CD4-positive, alpha-beta T cell (primary cell): ENCODE data around the gene AGT. TPM values are rescaled to one million over a fixed set of nuclear protein-coding genes. Genes with fewer than 3 reads are reported as not detected.
A peak's percentile ranks its signal among the peaks of the same experiment; 100 is the strongest.
"Not testable (repeated sequence)": the region's sequence is repeated elsewhere in the genome, so short reads cannot be mapped to it uniquely, and the experiment has no call there.

ENCODE experiments used
- ATAC-seq: fragments of 200-7000 bp; cut with Tn5 transposase; one replicate; pipeline ENCODE4 v1.10.0; 2022; ENCODE audit warnings: mild to moderate bottlenecking; ENCODE audit not compliant: poor library complexity
- CTCF ChIA-PET: fragments of 350-600 bp; sonication (Branson Sonifier 250); formaldehyde crosslinking; loops from one replicate; lab custom pipeline; 2021; ENCODE audit warnings: antibody characterized with exemption, inconsistent platforms; lab: Charles Lee
- POLR2A ChIA-PET: fragments of 350-600 bp; sonication (Branson Sonifier 250); formaldehyde crosslinking; loops from one replicate; lab custom pipeline; 2021; ENCODE audit warnings: antibody characterized with exemption, inconsistent platforms; lab: Charles Lee
- DNase-seq, 14 experiments: peaks; one replicate each; pipeline ENCODE4 v3.0.0-alpha.2; 2013 to 2020; ENCODE audit warnings: mixed read lengths in 2 of 14
- H3K27ac ChIP-seq, 2 donors: one replicate each; pipeline versions ENCODE4 v1.5.1 to v1.7.0; 2013; ENCODE audit warnings: low read length in 2 of 2, low read depth in 1 of 2, mild to moderate bottlenecking in 1 of 2
- H3K27me3 ChIP-seq, 2 experiments: 1 replicate in 1 of 2; 2 replicates in 1 of 2; pipeline versions ENCODE4 v1.6.1 to v1.7.0; 2013; ENCODE audit warnings: low read length in 2 of 2, control low read depth in 1 of 2, mild to moderate bottlenecking in 1 of 2, moderate library complexity in 1 of 2; ENCODE audit not compliant: insufficient read depth in 2 of 2, control insufficient read depth in 1 of 2
- H3K36me3 ChIP-seq: one replicate; pipeline ENCODE4 v1.6.1; 2013; ENCODE audit warnings: low read length, control low read depth; ENCODE audit not compliant: insufficient read depth
- H3K4me1 ChIP-seq: one replicate; pipeline ENCODE4 v1.6.1; 2013; ENCODE audit warnings: low read length, control low read depth; ENCODE audit not compliant: insufficient read depth
- H3K4me3 ChIP-seq: one replicate; pipeline ENCODE4 v1.5.1; 2013; ENCODE audit warnings: mild to moderate bottlenecking, low read length, moderate library complexity
- H3K9me3 ChIP-seq, 2 experiments: 1 replicate in 1 of 2; 2 replicates in 1 of 2; pipeline versions ENCODE4 v1.6.1 to v1.7.0; 2013; ENCODE audit warnings: low read length in 2 of 2, mild to moderate bottlenecking in 2 of 2, control low read depth in 1 of 2, moderate library complexity in 1 of 2; ENCODE audit not compliant: control insufficient read depth in 1 of 2, insufficient read depth in 1 of 2
- H3K27ac Mint-ChIP-seq: one replicate; pipeline ENCODE4 v1.8.0; 2020; ENCODE audit warnings: mixed read lengths
- H3K27me3 Mint-ChIP-seq: one replicate; pipeline ENCODE4 v1.8.0; 2021; ENCODE audit warnings: mixed read lengths
- H3K36me3 Mint-ChIP-seq: one replicate; pipeline ENCODE4 v1.8.0; 2021; ENCODE audit warnings: low read depth, mixed read lengths
- H3K4me1 Mint-ChIP-seq: one replicate; pipeline ENCODE4 v1.8.0; 2021; ENCODE audit warnings: low read depth, mixed read lengths
- H3K4me3 Mint-ChIP-seq: one replicate; pipeline ENCODE4 v1.8.0; 2020; ENCODE audit warnings: mild to moderate bottlenecking, mixed read lengths
- H3K9me3 Mint-ChIP-seq: one replicate; pipeline ENCODE4 v1.8.0; 2020; ENCODE audit warnings: mixed read lengths
- intact Hi-C, 2 experiments: fragments of 100-400 bp; cut with DNase I in 1 of 2; cut with micrococcal nuclease in 1 of 2; formaldehyde crosslinking; loops; one replicate each; pipeline versions ENCODE4 v1.15.1 to v1.9.0; 2023 to 2025; cut with DNase I, micrococcal nuclease
- total RNA-seq, 174 experiments: library from RNA in 2 of 174; stranded (reverse) in 2 of 174; gene quantifications; one replicate each; pipeline ENCODE4 v1.2.3 and lab custom pipeline; 2021 to 2026
- TF ChIP-seq, protein P1 (sequence below): fragments of 200-600 bp; IDR thresholded peaks from one replicate; pipeline ENCODE4 v1.8.0; 2022; ENCODE audit warnings: antibody characterized with exemption, mild to moderate bottlenecking

AGT gene
- total RNA-seq, 2 experiments from 2014 or later = not detected

DNA sequence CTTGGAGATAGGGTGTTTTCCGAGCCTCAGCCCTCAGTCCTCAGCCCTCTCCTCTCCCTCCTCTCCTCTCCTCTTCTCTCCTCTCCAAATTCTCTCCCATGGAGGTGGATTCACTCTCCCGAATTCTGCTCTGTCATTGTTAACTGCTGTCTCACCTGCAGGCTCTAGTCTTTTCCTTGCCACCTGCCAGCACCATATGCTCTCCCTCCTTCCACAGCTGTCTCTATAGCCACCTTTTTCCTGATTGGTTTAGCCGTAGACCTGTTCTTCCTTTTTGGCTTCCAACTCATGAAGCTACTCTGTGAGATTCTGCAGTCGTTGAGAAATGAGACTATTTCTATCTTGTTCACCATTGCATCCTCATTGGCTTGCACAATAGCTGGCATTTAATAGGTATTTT lies 51.9 kb downstream of the AGT start:
- no peak for ATAC-seq
- no peaks in the 10 kb centered on the region for H3K4me1 ChIP-seq
- Mint-ChIP-seq H3K27me3 (no peaks in the 10 kb centered on the region), H3K9me3 (no peaks in the 10 kb centered on the region), H3K36me3 (peaks cover 82% of the 10 kb centered on the region), H3K4me3 (no peak overlapping the region), H3K4me1 (peaks cover 9% of the 10 kb centered on the region), H3K27ac (no peak overlapping the region)
- TF ChIP-seq, protein P1, sequence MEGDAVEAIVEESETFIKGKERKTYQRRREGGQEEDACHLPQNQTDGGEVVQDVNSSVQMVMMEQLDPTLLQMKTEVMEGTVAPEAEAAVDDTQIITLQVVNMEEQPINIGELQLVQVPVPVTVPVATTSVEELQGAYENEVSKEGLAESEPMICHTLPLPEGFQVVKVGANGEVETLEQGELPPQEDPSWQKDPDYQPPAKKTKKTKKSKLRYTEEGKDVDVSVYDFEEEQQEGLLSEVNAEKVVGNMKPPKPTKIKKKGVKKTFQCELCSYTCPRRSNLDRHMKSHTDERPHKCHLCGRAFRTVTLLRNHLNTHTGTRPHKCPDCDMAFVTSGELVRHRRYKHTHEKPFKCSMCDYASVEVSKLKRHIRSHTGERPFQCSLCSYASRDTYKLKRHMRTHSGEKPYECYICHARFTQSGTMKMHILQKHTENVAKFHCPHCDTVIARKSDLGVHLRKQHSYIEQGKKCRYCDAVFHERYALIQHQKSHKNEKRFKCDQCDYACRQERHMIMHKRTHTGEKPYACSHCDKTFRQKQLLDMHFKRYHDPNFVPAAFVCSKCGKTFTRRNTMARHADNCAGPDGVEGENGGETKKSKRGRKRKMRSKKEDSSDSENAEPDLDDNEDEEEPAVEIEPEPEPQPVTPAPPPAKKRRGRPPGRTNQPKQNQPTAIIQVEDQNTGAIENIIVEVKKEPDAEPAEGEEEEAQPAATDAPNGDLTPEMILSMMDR = no peak
- H3K27me3 ChIP-seq = no peaks in the 10 kb centered on the region
- no peak for DNase-seq
- ChIA-PET POLR2A (no interaction called here), CTCF (no interaction called here)
- no peaks in the 10 kb centered on the region for H3K9me3 ChIP-seq
- intact Hi-C loops = no loop called here
- no peak overlapping the region for H3K4me3 ChIP-seq
- H3K27ac ChIP-seq = no peak overlapping the region
- H3K36me3 ChIP-seq = peaks cover 69% of the 10 kb centered on the region

DNA sequence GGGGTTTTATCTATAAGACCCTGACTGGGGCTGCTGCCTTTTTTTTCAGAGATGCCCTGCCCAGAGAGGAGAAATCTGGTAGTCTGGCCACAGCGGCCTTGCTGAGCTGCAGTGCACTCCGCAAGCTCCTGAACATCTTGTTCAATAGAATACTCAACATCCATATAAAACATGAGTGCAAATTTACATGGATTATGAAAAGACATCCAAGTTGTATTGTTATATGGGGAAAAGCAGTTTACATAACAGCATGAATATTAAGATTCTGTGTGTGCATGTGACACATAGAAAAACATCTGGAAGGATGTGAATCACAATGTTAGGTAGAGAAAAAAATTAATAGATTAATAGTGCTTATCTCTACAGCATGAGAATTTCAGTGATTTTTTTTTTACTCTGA lies 55.2 kb downstream of the AGT start:
- intact Hi-C loops = no loop called here
- Mint-ChIP-seq H3K36me3 (peaks cover 68% of the 10 kb centered on the region), H3K4me3 (no peak overlapping the region), H3K27ac (no peak overlapping the region), H3K4me1 (peaks cover 42% of the 10 kb centered on the region), H3K27me3 (no peaks in the 10 kb centered on the region), H3K9me3 (peaks cover 2% of the 10 kb centered on the region)
- no peak for DNase-seq
- Histone ChIP-seq H3K36me3 (peaks cover 41% of the 10 kb centered on the region), H3K27me3 (no peaks in the 10 kb centered on the region), H3K27ac (no peak overlapping the region), H3K9me3 (no peaks in the 10 kb centered on the region), H3K4me3 (no peak overlapping the region), H3K4me1 (no peaks in the 10 kb centered on the region)
- ATAC-seq = no peak
- ChIA-PET POLR2A (no interaction called here), CTCF (no interaction called here)
- TF ChIP-seq, protein P1 = no peak

DNA sequence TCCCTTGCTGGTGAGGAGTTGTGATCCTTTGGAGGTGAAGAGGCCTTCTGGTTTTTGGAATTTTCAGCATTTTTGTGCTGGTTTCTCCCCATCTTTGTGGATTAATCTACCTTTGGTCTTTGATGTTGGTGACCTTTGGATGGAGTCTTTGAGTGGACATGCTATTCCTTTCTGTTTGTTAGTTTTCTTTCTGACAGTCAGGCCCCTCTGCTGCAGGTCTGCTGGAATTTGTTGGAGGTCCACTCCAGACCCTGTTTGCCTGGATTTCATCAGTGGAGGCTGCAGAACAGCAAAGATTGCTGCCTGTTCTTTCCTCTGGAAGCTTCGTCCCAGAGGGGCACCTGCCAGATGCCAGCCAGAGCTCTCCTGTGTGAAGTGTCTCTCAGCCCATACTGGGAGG lies 55.8 kb downstream of the AGT start:
- H3K4me1 ChIP-seq, H3K9me3 ChIP-seq, intact Hi-C loops, H3K27ac Mint-ChIP-seq, H3K9me3 Mint-ChIP-seq, DNase-seq, CTCF ChIA-PET, H3K27me3 Mint-ChIP-seq, H3K27ac ChIP-seq, ATAC-seq, POLR2A ChIA-PET, H3K4me3 ChIP-seq, H3K27me3 ChIP-seq, H3K4me3 Mint-ChIP-seq: not testable (repeated sequence)
- peaks cover 68% of the 10 kb centered on the region for H3K36me3 Mint-ChIP-seq
- H3K4me1 Mint-ChIP-seq = peaks cover 46% of the 10 kb centered on the region
- H3K36me3 ChIP-seq = peaks cover 37% of the 10 kb centered on the region

DNA sequence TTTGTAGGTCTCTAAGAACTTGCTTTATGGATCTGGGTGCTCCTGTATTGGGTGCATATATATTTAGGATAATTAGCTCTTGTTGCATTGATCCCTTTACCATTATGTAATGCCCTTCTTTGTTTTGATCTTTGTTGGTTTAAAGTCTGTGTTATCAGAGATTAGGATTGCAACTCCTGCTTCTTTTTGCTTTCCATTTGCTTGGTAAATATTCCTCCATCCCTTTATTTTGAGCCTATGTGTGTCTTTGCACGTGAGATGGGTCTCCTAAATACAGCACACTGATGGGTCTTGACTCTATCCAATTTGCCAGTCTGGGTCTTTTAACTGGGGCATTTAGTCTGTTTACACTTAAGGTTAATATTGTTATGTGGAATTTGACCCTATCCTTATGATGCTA lies 57.2 kb downstream of the AGT start:
- ATAC-seq, H3K9me3 Mint-ChIP-seq, H3K4me3 Mint-ChIP-seq, H3K4me1 ChIP-seq, CTCF ChIA-PET, intact Hi-C loops, H3K27ac ChIP-seq, H3K4me3 ChIP-seq, H3K9me3 ChIP-seq, POLR2A ChIA-PET, DNase-seq, H3K27me3 Mint-ChIP-seq, H3K27me3 ChIP-seq: not testable (repeated sequence)
- H3K36me3 ChIP-seq = peaks cover 26% of the 10 kb centered on the region
- Mint-ChIP-seq H3K4me1 (peaks cover 57% of the 10 kb centered on the region), H3K27ac (peak overlapping the region; percentile 0), H3K36me3 (peaks cover 64% of the 10 kb centered on the region)

Other genes with a start within 250 kb of the AGT start
- gene COG2, start 71.6 kb downstream of the AGT start, total RNA-seq = 10 to 100 TPM; 17.3 to 21.4 TPM
- not detected for gene CAPN9, start 33.3 kb upstream of the AGT start, total RNA-seq
- gene C1orf198, start 154.4 kb upstream of the AGT start, total RNA-seq = 1 to 10 TPM; 2.2 TPM